Inflammatory macrophage (primary cell): ENCODE measurements around the gene PGA4.
"Not testable (repeated sequence)": the region's sequence is repeated elsewhere in the genome, so short reads cannot be mapped to it uniquely, and the experiment has no call there.

Experiments used
- DNase-seq, 2 donors: peaks; one replicate each; pipeline ENCODE4 v3.0.0-alpha.2; 2020 to 2022

PGA4 gene

GRCh38 chr11:61207636-61208310 lies 14.4 kb upstream of the PGA4 start:
- not testable (repeated sequence) for DNase-seq

- not testable (repeated sequence) for DNase-seq
Observed at GRCh38 chr11:61210629-61211028, 11.5 kb upstream of the PGA4 start.

- DNase-seq = not testable (repeated sequence)
Observed at GRCh38 chr11:61211327-61211952, 10.7 kb upstream of the PGA4 start.

- not testable (repeated sequence) for DNase-seq
Observed at GRCh38 chr11:61212202-61212601, 9.9 kb upstream of the PGA4 start.

GRCh38 chr11:61213711-61214324 lies 8.3 kb upstream of the PGA4 start:
- not testable (repeated sequence) for DNase-seq

GRCh38 chr11:61218306-61218705 lies 3.8 kb upstream of the PGA4 start:
- not testable (repeated sequence) for DNase-seq

GRCh38 chr11:61219016-61219415 lies 3.1 kb upstream of the PGA4 start:
- DNase-seq = not testable (repeated sequence)

- DNase-seq = not testable (repeated sequence)
Observed at GRCh38 chr11:61222692-61223091, 545 bp downstream of the PGA4 start.

- not testable (repeated sequence) for DNase-seq
Observed at GRCh38 chr11:61226457-61227137, 4.5 kb downstream of the PGA4 start.

GRCh38 chr11:61229458-61229857 lies 7.3 kb downstream of the PGA4 start:
- DNase-seq = not testable (repeated sequence)

GRCh38 chr11:61231033-61231432 lies 8.9 kb downstream of the PGA4 start:
- not testable (repeated sequence) for DNase-seq

GRCh38 chr11:61231585-61231984 lies 9.4 kb downstream of the PGA4 start:
- DNase-seq = not testable (repeated sequence)

- DNase-seq = not testable (repeated sequence)
Observed at GRCh38 chr11:61232548-61233145, 10.5 kb downstream of the PGA4 start.

GRCh38 chr11:61237130-61237529 lies 15.0 kb downstream of the PGA4 start:
- DNase-seq = not testable (repeated sequence)

GRCh38 chr11:61240288-61240687 lies 18.1 kb downstream of the PGA4 start:
- not testable (repeated sequence) for DNase-seq

GRCh38 chr11:61240875-61241274 lies 18.7 kb downstream of the PGA4 start, which contains the start of gene PGA5:
Gene PGA5 (plus strand): TSS chr11:61241175. CDS start chr11:61241227, 52 bp downstream.
- not testable (repeated sequence) for DNase-seq

GRCh38 chr11:61241526-61241925 lies 19.4 kb downstream of the PGA4 start:
- DNase-seq = not testable (repeated sequence)

- not testable (repeated sequence) for DNase-seq
Observed at GRCh38 chr11:61245284-61245964, 23.3 kb downstream of the PGA4 start.

GRCh38 chr11:61248071-61248470 lies 25.9 kb downstream of the PGA4 start:
- not testable (repeated sequence) for DNase-seq

GRCh38 chr11:61249201-61249600 lies 27.1 kb downstream of the PGA4 start:
- not testable (repeated sequence) for DNase-seq

GRCh38 chr11:61250796-61251765 lies 28.9 kb downstream of the PGA4 start:
- not testable (repeated sequence) for DNase-seq
